A549 (cell line): Measurements from ENCODE around the gene NAT10. TPM values are rescaled to one million over a fixed set of nuclear protein-coding genes. Genes with fewer than 3 reads are reported as not detected.

Experiments used
- ATAC-seq, 2 experiments: fragments of 200-7000 bp in 1 of 2; fragments of >200 bp in 1 of 2; cut with Nextera tagmentation in 1 of 2; cut with Tn5 transposase in 1 of 2; 3 replicates each; pipeline versions ENCODE4 v1.8.0 to v1.9.1; 2018 to 2020; ENCODE audit warnings: mild to moderate bottlenecking in 1 of 2, moderate library complexity in 1 of 2
- CTCF ChIA-PET: fragments of 300-600 bp; sonication (Branson Sonifier 250); formaldehyde crosslinking; extraction: SDS; loops from one replicate; lab custom pipeline; 2021; ENCODE audit warnings: antibody characterized with exemption, inconsistent platforms; lab: Yijun Ruan, JAX
- POLR2A ChIA-PET: fragments of 350-600 bp; formaldehyde crosslinking; extraction: SDS; loops from one replicate; lab custom pipeline; 2021; ENCODE audit warnings: antibody characterized with exemption, inconsistent platforms; lab: Yijun Ruan, JAX
- DNase-seq, 2 experiments: peaks; one replicate each; pipeline versions ENCODE4 v3.0.0 to v3.0.0-alpha.2; 2011 to 2016; ENCODE audit warnings: low read depth in 1 of 2, low spot score in 1 of 2
- FAIRE-seq: peaks from 2 replicates; lab custom pipeline; 2011; peaks lifted over from hg19 to GRCh38; lab: Jason Lieb, UNC
- H3K27ac ChIP-seq, 2 experiments: fragments of >200 bp; sonication (Bioruptor Twin); formaldehyde crosslinking; 3 replicates each; pipeline ENCODE4 v1.5.1; 2016 to 2017
- H3K4me1 ChIP-seq: fragments of >200 bp; sonication (Bioruptor Twin); formaldehyde crosslinking; 3 replicates; pipeline ENCODE4 v1.6.1; 2016
- H3K4me2 ChIP-seq: fragments of >200 bp; sonication (Bioruptor Twin); formaldehyde crosslinking; 3 replicates; pipeline ENCODE4 v1.6.1; 2016
- H3K4me3 ChIP-seq: fragments of >200 bp; sonication (Bioruptor Twin); formaldehyde crosslinking; 3 replicates; pipeline ENCODE4 v1.5.1; 2016
- H3K9me3 ChIP-seq: fragments of >200 bp; sonication (Bioruptor Twin); formaldehyde crosslinking; 3 replicates; pipeline ENCODE4 v1.6.1; 2016
- CBX2 ChIP-seq: fragments of 200-600 bp; sonication (generic); IDR thresholded peaks from 2 replicates; pipeline ENCODE4 v1.6.1; 2016; ENCODE audit warnings: low read depth, mild to moderate bottlenecking, borderline replicate concordance
- CBX8 ChIP-seq: fragments of 200-600 bp; sonication (generic); IDR thresholded peaks from 2 replicates; pipeline ENCODE4 v1.6.1; 2016
- E2F6 ChIP-seq: IDR thresholded peaks from 2 replicates; pipeline ENCODE4 v1.6.1; 2012; ENCODE audit warnings: low read depth, borderline replicate concordance
- EHF ChIP-seq: fragments of 250-450 bp; sonication (Bioruptor Pico); IDR thresholded peaks from 2 replicates; pipeline ENCODE4 v1.5.0; 2020; ENCODE audit warnings: mild to moderate bottlenecking
- FOXS1 ChIP-seq: fragments of 250-450 bp; sonication (Bioruptor Pico); IDR thresholded peaks from 2 replicates; pipeline ENCODE4 v1.5.0; 2020; ENCODE audit warnings: mild to moderate bottlenecking, moderate library complexity
- HDAC2 ChIP-seq: fragments of 200-600 bp; sonication (generic); IDR thresholded peaks from 2 replicates; pipeline ENCODE4 v1.6.1; 2016
- HOXB13 ChIP-seq: fragments of 250-450 bp; sonication (Bioruptor Pico); IDR thresholded peaks from 2 replicates; pipeline ENCODE4 v1.5.0; 2020; ENCODE audit warnings: low read depth, mild to moderate bottlenecking, moderate library complexity
- HOXB5 ChIP-seq: fragments of 250-450 bp; sonication (Bioruptor Pico); IDR thresholded peaks from 2 replicates; pipeline ENCODE4 v1.5.0; 2020; ENCODE audit warnings: mild to moderate bottlenecking, moderate library complexity
- JUN ChIP-seq, 2 experiments: fragments of >200 bp; sonication (Bioruptor Twin); formaldehyde crosslinking; IDR thresholded peaks; 2 replicates in 1 of 2; 3 replicates in 1 of 2; pipeline ENCODE4 v1.6.1; 2016 to 2017
- MAZ ChIP-seq: fragments of 150-350 bp; IDR thresholded peaks from 2 replicates; pipeline ENCODE4 v1.6.1; 2014; ENCODE audit warnings: antibody characterized with exemption, low read depth, low read length, borderline replicate concordance
- MYC ChIP-seq: IDR thresholded peaks from 2 replicates; pipeline ENCODE4 v1.6.1; 2012; ENCODE audit warnings: mild to moderate bottlenecking, inconsistent platforms, low read length, improper control_type of control experiment, borderline replicate concordance
- NPAS2 ChIP-seq: fragments of 250-450 bp; sonication (Bioruptor Pico); IDR thresholded peaks from 2 replicates; pipeline ENCODE4 v1.8.0; 2022; ENCODE audit warnings: mild to moderate bottlenecking, moderate library complexity, borderline replicate concordance
- PBX3 ChIP-seq: IDR thresholded peaks from 2 replicates; pipeline ENCODE4 v1.6.1; 2012
- POLR2AphosphoS2 ChIP-seq: conservative IDR thresholded peaks from 2 replicates; pipeline ENCODE4 v1.6.1; 2012; ENCODE audit warnings: low read length, improper control_type of control experiment, inconsistent platforms
- RAD21 ChIP-seq, 2 experiments: fragments of >200 bp in 1 of 2; sonication (Bioruptor Twin) in 1 of 2; formaldehyde crosslinking in 1 of 2; IDR thresholded peaks in 1 of 2; conservative IDR thresholded peaks in 1 of 2; 2 replicates in 1 of 2; 3 replicates in 1 of 2; pipeline ENCODE4 v1.6.1; 2012 to 2018; ENCODE audit warnings: inconsistent platforms in 1 of 2
- RCOR1 ChIP-seq: fragments of 150-350 bp; IDR thresholded peaks from 2 replicates; pipeline ENCODE4 v1.6.1; 2014; ENCODE audit warnings: antibody characterized with exemption, low read length, low read depth
- SMC3 ChIP-seq: fragments of >200 bp; sonication (Bioruptor Twin); formaldehyde crosslinking; IDR thresholded peaks from 3 replicates; pipeline ENCODE4 v1.6.1; 2018; ENCODE audit warnings: inconsistent platforms
- ZNF302 ChIP-seq: fragments of 250-450 bp; sonication (Bioruptor Pico); IDR thresholded peaks from 2 replicates; pipeline ENCODE4 v1.9.0; 2021; ENCODE audit warnings: inconsistent platforms, mild to moderate bottlenecking, moderate library complexity
- WGBS: methylation state at CpG from one replicate; pipeline ENCODE4 v1.1.6; 2017; ENCODE audit errors: missing lambda C conversion rate; 5-methylcytosine and 5-hydroxymethylcytosine counted together
- polyA plus RNA-seq, 4 experiments: library from polyadenylated mRNA; depleted of rRNA in 3 of 4; stranded (reverse); fragments of >200 nt; fragmentation: RNase III in 1 of 4; extraction: RNeasy Plus Mini Kit Qiagen cat#74134 plus additional on column Dnase treatment in 1 of 4; gene quantifications; 2 replicates in 3 of 4; 3 replicates in 1 of 4; pipeline ENCODE4 v1.2.3, GENCODE V29; 2011 to 2017
- TF ChIP-seq, protein P1 (sequence below): fragments of >200 bp; sonication (Bioruptor Twin); formaldehyde crosslinking; IDR thresholded peaks from 3 replicates; pipeline ENCODE4 v1.6.1; 2016

NAT10 gene
- polyA plus RNA-seq, 2 of the 4 experiments (the other 2 are of a cell fraction), result 38.6 to 59.3 TPM

- no peak overlapping the region for H3K4me2 ChIP-seq
- POLR2A ChIA-PET, result no interaction called here
- FAIRE-seq, result no peak
- TF ChIP-seq NPAS2 (CRISPR knock-in tag) (no peak), JUN (IDR thresholded peaks at IDR 0.05) (no peak), CBX2 (no peak), ZNF302 (CRISPR knock-in tag) (no peak), FOXS1 (no peak), MAZ (no peak), SMC3 (no peak), CBX8 (no peak), RCOR1 (no peak), HOXB5 (CRISPR knock-in tag) (no peak), EHF (no peak), POLR2AphosphoS2 (no peak), HDAC2 (no peak), PBX3 (no peak), RAD21 (conservative IDR thresholded peaks at IDR 0.05 in 1 of 2, IDR thresholded peaks at IDR 0.05 in 1 of 2) (no peak), HOXB13 (CRISPR knock-in tag) (no peak), MYC (no peak), E2F6 (no peak)
- no peak for ATAC-seq
- no peak for DNase-seq
- H3K4me3 ChIP-seq, result no peak overlapping the region
- whole genome bisulfite sequencing, result 94% methylated on average over 8 of the region's 8 CpGs
- CTCF ChIA-PET, result interaction anchor here (0.9 to 1.0 kb wide), 2 partner anchors 16 to 278 kb away, joined by 3 read pairs; no protein-coding TSS in a partner anchor
- no peaks in the 10 kb centered on the region for H3K9me3 ChIP-seq
- H3K27ac ChIP-seq, result no peak overlapping the region
- H3K4me1 ChIP-seq, result no peaks in the 10 kb centered on the region
These were observed 31.0 kb downstream of the NAT10 start for GRCh38 chr11:34136420-34136819.

DNA sequence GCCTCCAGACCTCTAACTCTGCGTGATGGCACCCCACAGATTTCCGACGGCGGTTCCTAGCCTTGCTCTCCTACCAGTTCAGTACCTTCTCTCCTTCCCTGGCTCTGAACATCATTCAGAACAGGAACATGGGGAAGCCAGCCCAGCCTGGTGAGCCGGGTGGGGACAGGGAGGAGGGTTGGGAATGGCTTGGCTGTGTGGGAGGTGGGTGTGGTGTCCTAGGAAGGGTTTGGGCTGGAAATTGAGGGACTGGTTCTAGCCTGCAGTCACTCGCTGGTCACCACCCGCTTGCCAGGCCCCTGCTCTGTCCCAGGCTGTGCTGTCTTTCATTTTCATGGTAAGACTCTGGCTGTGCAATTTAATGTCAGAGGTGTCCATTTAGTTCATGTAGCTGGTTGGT, 33.9 kb downstream of the NAT10 start:
- no peak overlapping the region for H3K27ac ChIP-seq
- ChIA-PET CTCF (interaction anchor here (0.8 to 2.0 kb wide), 3 partner anchors 11 to 750 kb away, joined by 3 to 6 read pairs (median 5); no protein-coding TSS in a partner anchor), POLR2A (no interaction called here)
- FAIRE-seq (no peak), ATAC-seq (no peak), DNase-seq (no peak)
- WGBS, result 91% methylated on average over 7 of the region's 7 CpGs
- no peaks in the 10 kb centered on the region for H3K9me3 ChIP-seq
- no peak overlapping the region for H3K4me3 ChIP-seq
- H3K4me2 ChIP-seq, result no peak overlapping the region
- TF ChIP-seq HOXB13 (CRISPR knock-in tag), result no peak
- no peak for TF ChIP-seq JUN (IDR thresholded peaks at IDR 0.05)
- TF ChIP-seq, protein P1, sequence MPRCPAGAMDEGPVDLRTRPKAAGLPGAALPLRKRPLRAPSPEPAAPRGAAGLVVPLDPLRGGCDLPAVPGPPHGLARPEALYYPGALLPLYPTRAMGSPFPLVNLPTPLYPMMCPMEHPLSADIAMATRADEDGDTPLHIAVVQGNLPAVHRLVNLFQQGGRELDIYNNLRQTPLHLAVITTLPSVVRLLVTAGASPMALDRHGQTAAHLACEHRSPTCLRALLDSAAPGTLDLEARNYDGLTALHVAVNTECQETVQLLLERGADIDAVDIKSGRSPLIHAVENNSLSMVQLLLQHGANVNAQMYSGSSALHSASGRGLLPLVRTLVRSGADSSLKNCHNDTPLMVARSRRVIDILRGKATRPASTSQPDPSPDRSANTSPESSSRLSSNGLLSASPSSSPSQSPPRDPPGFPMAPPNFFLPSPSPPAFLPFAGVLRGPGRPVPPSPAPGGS, result no peak
- H3K4me1 ChIP-seq, result no peaks in the 10 kb centered on the region

DNA sequence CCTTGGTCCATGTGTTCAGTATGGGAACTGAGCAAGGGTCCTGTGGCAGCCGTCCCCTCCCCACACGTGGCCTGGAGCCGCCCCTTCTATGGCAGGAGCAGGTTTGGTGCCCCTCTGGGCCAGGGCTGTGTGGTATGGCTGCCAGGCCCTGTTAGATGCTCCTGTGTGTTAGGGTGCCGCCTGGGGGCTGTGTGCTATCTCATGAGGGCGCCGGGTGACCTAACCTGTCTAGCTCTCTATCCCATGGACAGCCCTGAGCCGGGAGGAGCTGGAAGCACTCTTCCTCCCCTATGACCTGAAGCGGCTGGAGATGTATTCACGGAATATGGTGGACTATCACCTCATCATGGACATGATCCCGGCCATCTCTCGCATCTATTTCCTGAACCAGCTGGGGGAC, 34.7 kb downstream of the NAT10 start:
- ATAC-seq, result no peak
- H3K4me1 ChIP-seq, result no peaks in the 10 kb centered on the region
- H3K27ac ChIP-seq, result no peak overlapping the region
- WGBS, result 91% methylated on average over 11 of the region's 11 CpGs
- no peak for DNase-seq
- no peak for TF ChIP-seq POLR2AphosphoS2
- H3K9me3 ChIP-seq, result no peaks in the 10 kb centered on the region
- H3K4me3 ChIP-seq, result no peak overlapping the region
- POLR2A ChIA-PET, result no interaction called here
- CTCF ChIA-PET, result interaction anchor here (0.8 to 2.0 kb wide), 5 partner anchors 8 to 749 kb away, joined by 3 to 8 read pairs (median 5); no protein-coding TSS in a partner anchor
- FAIRE-seq, result no peak
- no peak overlapping the region for H3K4me2 ChIP-seq
